VCaP (cell line): ENCODE measurements around the gene RPS27.

Source experiments
- H3K27ac ChIP-seq: fragments of 450-650 bp; 2 replicates; pipeline ENCODE4 v1.5.1; 2017
- CTCF ChIP-seq: fragments of 450-650 bp; conservative IDR thresholded peaks from 2 replicates; pipeline ENCODE4 v1.5.1; 2017; ENCODE audit warnings: mild to moderate bottlenecking, moderate library complexity

RPS27 gene

DNA sequence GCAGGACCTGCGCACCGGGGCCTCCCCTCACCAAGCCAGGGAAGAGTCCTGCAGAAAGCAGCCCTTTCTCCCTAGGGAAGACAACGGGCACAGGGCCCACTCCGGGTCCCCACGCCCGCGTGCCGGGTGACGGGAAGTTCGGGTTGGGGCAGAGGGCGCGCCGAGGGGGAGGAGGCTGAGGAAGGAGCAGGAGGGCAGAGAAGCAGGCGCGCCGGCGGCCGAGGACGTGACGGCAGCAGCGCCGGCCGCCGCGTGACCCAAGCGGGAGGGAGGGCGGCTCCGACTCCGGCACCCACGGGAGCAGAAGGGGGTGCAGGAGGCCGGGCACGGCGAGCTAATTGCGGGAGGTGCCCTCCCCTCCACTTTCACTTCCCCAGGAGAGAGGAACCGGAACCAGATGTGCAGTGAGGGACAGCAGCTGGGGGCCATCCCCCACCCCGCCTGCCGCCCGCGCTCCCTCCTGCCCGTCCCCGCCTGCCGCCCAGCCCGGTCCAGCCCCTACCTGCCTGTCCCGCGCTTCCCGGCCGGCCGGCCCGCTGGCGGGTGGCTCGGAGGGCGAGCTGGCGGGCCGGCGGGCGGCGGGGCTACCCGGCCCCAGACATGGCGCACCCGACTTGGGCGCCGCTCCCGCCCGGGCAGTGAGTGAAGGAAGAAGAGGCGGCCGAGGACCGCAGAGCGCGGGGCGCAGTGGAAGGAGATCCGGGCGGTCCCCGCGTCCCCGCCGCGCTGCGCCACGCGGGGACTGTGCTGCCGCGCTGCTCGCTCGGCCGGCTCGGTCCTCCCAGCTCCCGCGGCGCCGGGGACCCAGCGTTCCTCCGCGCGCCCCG lies 44.6 kb upstream of the RPS27 start:
- peak overlapping the region; percentile 95 for H3K27ac ChIP-seq
- no peak for TF ChIP-seq CTCF

DNA sequence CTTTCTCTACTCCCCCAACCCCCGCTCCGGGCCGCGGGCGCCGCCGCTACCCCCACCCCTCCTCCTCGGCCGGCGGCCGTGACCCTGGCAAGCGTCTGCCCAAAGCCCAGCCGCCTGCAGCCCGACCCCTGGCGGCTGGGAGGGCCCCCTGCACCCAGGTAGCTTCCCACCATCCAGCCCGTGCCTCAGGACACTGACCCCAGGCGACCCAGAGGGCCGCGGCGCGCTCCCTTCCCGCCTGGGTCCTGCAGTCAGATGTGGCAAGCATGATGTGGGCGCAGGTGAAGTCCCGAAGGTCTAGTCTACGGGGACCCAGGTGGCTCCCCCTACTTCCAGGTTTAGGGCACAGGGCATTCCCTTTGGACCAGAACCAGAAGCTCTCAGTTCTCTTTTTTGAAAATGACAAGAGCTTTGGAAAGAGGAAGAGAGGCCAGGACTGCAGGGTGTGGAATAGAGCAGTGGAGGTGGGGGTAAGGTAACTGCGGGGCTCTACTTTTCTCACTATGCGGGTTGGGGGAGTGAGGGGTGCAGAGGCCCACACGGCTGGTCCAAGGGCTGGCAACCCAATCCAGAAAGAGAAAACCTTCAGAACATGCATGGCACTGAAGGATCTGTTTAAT lies 43.8 kb upstream of the RPS27 start, which contains the start of gene DENND4B:
TSS of gene DENND4B (minus strand) at position 97 of the 620 bp plus-strand sequence. CDS start 2,344 bp downstream, outside the sequence.
- TF ChIP-seq CTCF = peak; percentile 99
- H3K27ac ChIP-seq = peak within 1 kb of the TSS; percentile 95

DNA sequence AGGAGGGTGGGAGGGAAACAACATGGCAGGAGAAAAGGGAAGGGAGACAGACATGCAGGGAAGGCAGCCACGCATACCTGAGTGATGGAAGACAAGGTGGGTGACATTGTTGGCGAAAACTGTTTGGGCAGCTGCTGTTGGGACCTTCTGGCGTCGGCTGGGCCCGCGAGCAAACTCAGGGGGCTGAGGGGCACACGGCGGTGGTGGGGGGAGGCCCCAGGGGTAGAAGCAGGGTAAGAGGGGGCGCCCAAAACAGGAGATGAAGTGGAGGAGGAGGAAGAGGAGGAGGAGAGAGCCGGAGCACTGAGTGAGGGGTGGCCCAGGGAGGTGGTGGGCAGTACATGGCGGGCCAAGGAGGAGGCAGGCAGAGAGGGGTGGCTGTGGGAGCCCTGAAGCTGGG lies 39.4 kb upstream of the RPS27 start:
- no peak for TF ChIP-seq CTCF
- no peak overlapping the region for H3K27ac ChIP-seq

DNA sequence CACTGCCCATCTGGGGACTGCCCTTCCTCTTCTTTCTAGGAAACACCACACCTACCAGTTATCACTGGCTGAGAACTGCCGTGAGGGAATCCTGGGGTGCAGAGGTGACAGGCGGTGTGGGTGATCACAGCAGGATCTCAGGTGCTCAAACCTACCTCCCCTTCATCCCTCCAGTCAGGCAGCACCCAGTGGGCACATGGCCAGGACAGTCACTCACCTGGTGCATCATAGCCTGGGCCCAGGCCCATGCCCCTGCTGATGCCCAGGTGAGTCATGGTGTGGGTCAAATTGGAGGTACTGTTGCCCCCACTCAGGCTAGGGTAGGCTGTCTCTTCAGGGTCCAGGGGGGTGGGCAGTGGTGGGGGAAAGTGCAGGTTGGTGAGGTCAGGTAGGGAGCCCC lies 38.8 kb upstream of the RPS27 start:
- no peak overlapping the region for H3K27ac ChIP-seq
- no peak for TF ChIP-seq CTCF

DNA sequence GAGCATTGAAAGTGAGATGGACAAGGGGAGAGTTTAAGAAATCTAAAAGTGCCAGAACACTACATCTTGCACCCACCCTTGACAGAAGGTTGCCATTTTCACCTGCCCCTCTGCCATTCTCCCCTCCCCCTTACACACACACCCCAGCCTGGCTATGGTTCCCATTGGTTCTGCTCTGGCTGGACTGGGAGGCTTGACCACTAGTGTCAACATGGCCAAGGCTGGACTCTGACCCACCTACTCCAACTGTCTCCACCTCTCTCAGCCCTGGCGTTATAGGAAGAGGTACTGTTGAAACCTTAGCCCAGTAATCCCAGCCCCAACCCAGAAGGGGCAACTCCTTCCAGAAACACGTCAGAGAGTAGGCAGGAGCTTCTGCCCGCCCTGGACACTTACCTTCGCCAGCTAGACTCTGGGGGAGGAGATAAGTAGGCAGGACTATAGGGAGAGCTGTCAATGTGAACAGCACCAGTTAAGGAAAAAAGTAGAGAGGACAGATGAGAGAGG lies 36.6 kb upstream of the RPS27 start:
- TF ChIP-seq CTCF = no peak
- H3K27ac ChIP-seq = no peak overlapping the region

DNA sequence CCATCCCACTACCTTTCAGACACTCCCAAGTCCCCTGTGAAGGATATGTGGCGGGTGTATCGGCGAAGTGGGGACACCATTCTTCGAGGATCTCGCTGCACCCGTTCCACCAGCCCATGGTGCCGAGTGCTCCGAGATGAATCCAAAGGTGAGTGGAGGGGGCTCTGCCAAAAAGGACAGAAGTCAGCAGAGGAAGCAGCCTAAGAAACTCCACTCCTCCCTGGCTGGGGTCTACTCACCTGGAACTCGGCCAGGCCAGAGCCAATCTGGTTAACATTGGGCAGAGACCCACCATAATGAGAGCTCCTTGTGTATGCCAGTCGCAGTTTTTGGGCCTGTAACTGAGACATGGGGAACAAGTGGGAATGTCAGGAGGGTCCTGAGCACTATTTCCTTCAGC lies 35.7 kb upstream of the RPS27 start:
- TF ChIP-seq CTCF = no peak
- no peak overlapping the region for H3K27ac ChIP-seq

DNA sequence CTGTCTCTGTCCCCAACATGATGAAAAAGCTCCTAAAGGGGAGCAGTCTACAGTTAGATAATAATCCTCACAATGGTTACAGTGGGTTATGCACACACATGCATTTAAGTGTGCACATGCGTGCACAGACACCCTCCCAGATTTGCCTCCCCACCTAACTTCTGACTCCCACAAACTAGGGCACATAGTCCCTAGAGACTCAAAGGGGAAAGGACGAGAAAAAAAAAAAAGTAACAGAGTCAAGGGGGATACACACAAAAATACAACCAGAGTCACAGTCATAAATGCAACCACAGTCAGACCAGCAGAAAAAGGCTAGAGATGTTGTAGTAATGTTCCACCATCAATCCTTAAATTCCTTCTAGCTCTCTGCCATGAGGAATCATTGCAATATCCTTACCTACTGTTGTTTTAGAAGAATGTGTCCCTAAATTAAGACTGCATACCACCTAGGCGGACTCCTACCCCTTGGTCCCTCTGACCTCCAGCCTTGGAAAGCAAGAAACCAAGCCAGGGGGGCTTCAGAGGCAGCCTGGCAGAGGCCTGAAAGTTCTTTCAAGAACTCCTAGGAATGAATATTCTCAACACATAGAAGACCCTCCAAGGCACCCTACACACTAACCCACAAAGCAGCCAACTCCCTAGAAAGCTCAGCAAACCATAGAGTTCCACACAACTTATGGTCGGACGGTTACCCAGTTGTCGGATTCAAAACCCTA lies 33.4 kb upstream of the RPS27 start:
- peak overlapping the region; percentile 95 for H3K27ac ChIP-seq
- TF ChIP-seq CTCF = no peak
